ENCODE results near the gene SHANK2.

The SHANK2 gene

GRCh38 chr11:71268706-71269321 is 16.4 kb upstream of the SHANK2 start:
- DNase-seq: no peak

GRCh38 chr11:71267807-71268421 is 15.5 kb upstream of the SHANK2 start:
- DNase-seq: no peak

GRCh38 chr11:71266114-71266833 is 13.9 kb upstream of the SHANK2 start:
- no peak for DNase-seq

GRCh38 chr11:71265559-71266092 is 13.2 kb upstream of the SHANK2 start:
- DNase-seq: no peak

GRCh38 chr11:71263386-71263785 is 11.0 kb upstream of the SHANK2 start:
- DNase-seq: no peak

GRCh38 chr11:71255800-71256479 is 3.6 kb upstream of the SHANK2 start:
- DNase-seq: no peak

- DNase-seq: no peak
These were observed 2.9 kb upstream of the SHANK2 start for GRCh38 chr11:71255323-71255722.

- DNase-seq: no peak
These were observed 1.4 kb upstream of the SHANK2 start for GRCh38 chr11:71253794-71254193.

GRCh38 chr11:71252770-71253730 is 673 bp upstream of the SHANK2 start:
- no peak for DNase-seq

GRCh38 chr11:71251761-71252268 is 562 bp downstream of the SHANK2 start:
- no peak for DNase-seq

- DNase-seq: no peak
These were observed 1.1 kb downstream of the SHANK2 start for GRCh38 chr11:71251151-71251721.

GRCh38 chr11:71250523-71251150 is 1.7 kb downstream of the SHANK2 start:
- no peak for DNase-seq

- DNase-seq: no peak
These were observed 3.1 kb downstream of the SHANK2 start for GRCh38 chr11:71249301-71249700.

GRCh38 chr11:71248656-71249055 is 3.7 kb downstream of the SHANK2 start:
- no peak for DNase-seq

GRCh38 chr11:71248251-71248570 is 4.2 kb downstream of the SHANK2 start:
- no peak for DNase-seq

- DNase-seq: no peak
These were observed 4.7 kb downstream of the SHANK2 start for GRCh38 chr11:71247551-71248250.

GRCh38 chr11:71246559-71246958 is 5.8 kb downstream of the SHANK2 start:
- DNase-seq: no peak

GRCh38 chr11:71245601-71246391 is 6.6 kb downstream of the SHANK2 start:
- DNase-seq: no peak

GRCh38 chr11:71244116-71244810 is 8.1 kb downstream of the SHANK2 start:
- DNase-seq: no peak
